HG03439 (cell line): ENCODE measurements around the gene B4GALT5.

Experiments used
- ATAC-seq: cut with Tn5 transposase; IDR thresholded peaks from one replicate; pipeline ENCODE4 v1.9.1; 2021; ENCODE audit warnings: mild to moderate bottlenecking, moderate library complexity; ENCODE audit not compliant: unreplicated experiment

Gene B4GALT5

DNA sequence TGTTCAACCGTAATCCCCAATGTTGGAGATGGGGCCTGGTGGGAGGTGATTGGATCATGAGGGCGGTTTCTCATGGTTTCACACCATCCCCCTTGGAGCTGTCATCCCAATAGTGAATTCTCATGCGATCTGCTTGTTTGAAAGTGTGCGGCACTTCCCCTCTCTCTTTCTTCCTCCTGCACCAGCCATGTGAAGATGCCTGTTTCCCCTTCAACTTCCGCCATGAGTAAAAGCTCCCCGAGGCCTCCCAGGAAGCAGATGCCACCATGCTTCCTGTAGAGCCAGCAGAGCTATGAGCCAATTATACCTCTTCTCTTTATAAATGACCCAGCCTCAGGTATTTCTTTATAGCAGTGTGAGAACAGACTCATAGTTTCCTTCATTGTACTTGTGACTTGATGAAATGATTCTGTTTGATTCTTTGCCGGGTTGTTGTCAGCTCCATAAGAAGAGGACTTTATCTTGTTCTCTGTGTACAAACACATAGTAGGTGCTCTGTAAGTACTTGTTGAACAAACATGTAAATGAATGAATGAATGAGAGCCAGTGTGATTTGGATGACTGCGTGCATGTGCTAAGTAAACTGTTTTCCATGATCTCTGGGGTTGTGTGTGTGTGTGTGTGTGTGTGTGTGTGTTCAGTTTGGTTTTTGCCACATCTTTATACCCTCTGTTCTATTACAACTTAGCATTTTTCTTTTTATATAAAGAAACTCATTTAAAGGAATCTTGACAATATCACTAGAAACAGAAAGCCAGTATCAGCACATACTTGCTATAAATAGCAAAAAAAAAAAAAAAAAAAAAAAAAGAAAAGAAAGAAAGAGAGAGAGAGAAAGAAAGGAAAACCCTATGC, 123.3 kb downstream of the B4GALT5 start:
- ATAC-seq = no peak

DNA sequence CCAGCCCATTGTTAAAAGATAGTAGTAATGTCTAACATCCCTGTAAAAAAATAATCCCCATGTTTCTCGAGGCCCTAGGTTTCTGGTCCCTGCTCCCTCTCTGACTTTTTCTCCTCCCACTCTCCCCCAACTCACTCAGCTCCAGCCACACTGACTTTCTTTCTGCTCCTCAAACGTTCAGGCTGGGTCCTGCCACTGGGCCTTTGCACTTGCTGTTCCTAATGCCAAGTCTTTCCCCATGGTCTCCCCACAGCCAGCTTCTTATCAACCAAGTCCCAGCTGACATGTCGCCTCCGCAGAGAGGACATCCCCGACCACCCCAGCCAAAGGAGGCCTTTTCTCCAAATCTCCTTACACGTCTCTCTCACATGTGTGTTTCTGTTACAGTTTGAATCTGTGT, 123.9 kb downstream of the B4GALT5 start:
- no peak for ATAC-seq

- ATAC-seq = no peak
Observed at GRCh38 chr20:49587111-49587570, 126.5 kb downstream of the B4GALT5 start.

DNA sequence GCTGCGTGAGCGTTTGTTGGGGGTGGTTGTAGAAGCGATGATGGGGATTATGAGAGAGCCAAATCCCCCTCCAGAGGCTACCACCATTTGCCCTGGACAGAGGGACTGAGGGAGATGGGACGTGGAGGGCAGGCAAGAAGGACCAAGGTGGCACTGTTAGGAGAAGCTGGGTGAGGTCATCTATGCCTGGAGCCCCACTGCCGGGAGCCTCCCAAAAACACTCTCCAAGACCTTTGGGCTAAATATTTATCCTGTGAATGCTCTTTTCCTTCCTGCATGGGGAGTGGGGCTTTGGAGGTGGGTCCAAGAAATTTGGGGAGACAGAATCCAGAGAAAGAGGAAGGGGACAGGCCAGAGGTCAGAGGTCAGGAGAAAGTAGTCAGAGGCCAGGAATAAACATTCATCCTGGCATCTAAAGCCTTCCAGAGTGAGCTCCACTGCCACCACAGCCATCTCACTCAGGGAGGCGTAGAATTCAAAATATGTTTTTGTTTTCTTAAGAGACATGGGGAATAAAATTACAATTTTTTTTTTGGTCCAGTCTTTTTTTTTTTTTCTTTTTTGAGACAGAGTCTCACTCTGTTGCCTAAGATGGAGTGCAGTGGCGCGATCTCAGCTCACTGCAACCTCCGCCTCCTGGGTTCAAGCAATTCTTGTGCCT, 128.0 kb downstream of the B4GALT5 start:
- ATAC-seq = no peak

- ATAC-seq = no peak
Observed at GRCh38 chr20:49584418-49585382, 129.0 kb downstream of the B4GALT5 start.

DNA sequence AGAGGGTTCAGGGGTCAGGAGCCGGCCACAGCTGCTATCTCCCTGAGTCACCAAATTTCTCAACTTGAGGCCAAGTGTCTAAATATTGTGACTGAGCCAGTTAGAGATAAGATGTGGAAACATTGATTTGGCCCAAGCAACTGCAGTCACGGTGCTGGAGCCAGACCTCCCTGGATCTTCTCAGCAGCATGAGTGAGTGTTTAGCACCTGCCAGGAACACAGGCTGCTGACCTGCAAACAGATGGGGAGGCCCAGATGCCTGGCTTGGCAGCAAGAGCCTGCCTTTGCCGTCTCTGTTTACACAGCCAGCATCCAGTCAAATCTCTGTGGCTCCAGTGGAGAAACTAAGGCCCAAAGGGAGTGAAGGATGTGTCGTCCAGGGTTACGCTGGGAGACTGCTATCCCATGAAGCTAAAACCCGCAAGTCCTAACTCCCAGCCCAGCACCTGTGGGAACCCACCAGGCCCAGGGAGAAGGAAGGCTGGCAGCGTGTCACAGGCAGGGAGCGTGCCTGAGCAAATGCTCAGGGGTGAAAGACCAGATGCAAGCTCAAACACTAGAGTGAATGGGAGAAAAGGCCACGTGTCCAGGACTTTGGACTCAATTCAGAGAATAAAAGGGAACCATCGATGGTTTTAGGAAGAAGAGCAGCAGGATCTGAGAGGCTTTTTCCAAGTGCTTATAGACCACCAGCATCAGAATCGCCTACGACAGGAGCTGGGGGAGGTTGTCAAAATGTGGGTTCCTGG, 129.8 kb downstream of the B4GALT5 start:
- no peak for ATAC-seq

DNA sequence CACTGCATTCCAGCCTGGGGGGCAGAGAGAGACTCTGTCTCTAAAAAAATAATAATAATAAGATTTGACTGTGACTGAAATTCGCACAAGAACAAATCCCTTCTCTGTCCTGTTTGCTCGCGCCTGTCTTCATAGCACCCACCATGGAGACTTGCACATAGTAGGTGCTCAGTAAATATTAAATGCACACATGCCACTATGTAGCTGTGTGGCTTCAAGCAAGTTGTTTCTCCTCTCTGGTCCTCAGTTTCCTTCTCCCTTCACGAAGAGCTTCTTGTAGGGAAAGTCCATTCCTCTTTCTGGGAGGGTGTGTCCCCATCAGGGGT, 130.4 kb downstream of the B4GALT5 start:
- no peak for ATAC-seq
